H1 (cell line): ENCODE results near the gene TRIM44.

Experiments used
- BRCA1 ChIP-seq: IDR thresholded peaks from 2 replicates; pipeline ENCODE4 v1.6.1; 2012; ENCODE audit warnings: low read depth, low read length, improper control_type of control experiment
- CHD2 ChIP-seq: IDR thresholded peaks from 2 replicates; pipeline ENCODE4 v1.6.1; 2012; ENCODE audit warnings: low read length, improper control_type of control experiment
- EZH2 ChIP-seq: fragments of 200-600 bp; sonication (generic); IDR thresholded peaks from 2 replicates; pipeline ENCODE4 v1.7.1; 2012; ENCODE audit warnings: low read depth, mild to moderate bottlenecking, moderate library complexity, low read length, inconsistent platforms; ENCODE audit not compliant: severe bottlenecking
- KDM5A ChIP-seq: fragments of 200-600 bp; IDR thresholded peaks from 2 replicates; pipeline ENCODE4 v1.7.1; 2012; ENCODE audit warnings: mild to moderate bottlenecking, low read length, inconsistent platforms, mixed read lengths
- MAFK ChIP-seq: IDR thresholded peaks from 2 replicates; pipeline ENCODE4 v1.6.1; 2012; ENCODE audit warnings: low read depth, mild to moderate bottlenecking, improper control_type of control experiment, low read length
- PHF8 ChIP-seq: fragments of 200-600 bp; sonication (generic); conservative IDR thresholded peaks from 2 replicates; pipeline ENCODE4 v1.7.1; 2012; ENCODE audit warnings: low read depth, mild to moderate bottlenecking, inconsistent platforms, low read length, moderate library complexity
- POLR2A ChIP-seq, 2 experiments: IDR thresholded peaks; 1 replicate in 1 of 2; 2 replicates in 1 of 2; pipeline ENCODE4 v1.6.1; 2011; ENCODE audit warnings: low read depth in 2 of 2, low read length in 2 of 2, mild to moderate bottlenecking in 2 of 2; ENCODE audit errors: control extremely low read depth in 1 of 2
- RNF2 ChIP-seq: fragments of 200-900, 300-1000 bp; sonication (generic); IDR thresholded peaks from 2 replicates; pipeline ENCODE4 v1.7.1; 2016; ENCODE audit warnings: borderline replicate concordance, low read depth, mild to moderate bottlenecking, antibody characterized with exemption, low read length; ENCODE audit not compliant: poor library complexity, severe bottlenecking; ENCODE audit errors: missing control alignments
- SIRT6 ChIP-seq: IDR thresholded peaks from one replicate; pipeline ENCODE4 v1.7.1; 2012; ENCODE audit warnings: low read length, inconsistent platforms
- TF ChIP-seq, protein P1 (sequence below), 3 experiments: IDR thresholded peaks; 1 replicate in 2 of 3; 2 replicates in 1 of 3; pipeline versions ENCODE4 v1.5.1 to v1.6.1; 2011; ENCODE audit warnings: low read length in 3 of 3, mild to moderate bottlenecking in 3 of 3, inconsistent platforms in 2 of 3, low read depth in 1 of 3, moderate library complexity in 1 of 3; ENCODE audit not compliant: insufficient read depth in 1 of 3; ENCODE audit errors: control extremely low read depth in 1 of 3

DNA sequence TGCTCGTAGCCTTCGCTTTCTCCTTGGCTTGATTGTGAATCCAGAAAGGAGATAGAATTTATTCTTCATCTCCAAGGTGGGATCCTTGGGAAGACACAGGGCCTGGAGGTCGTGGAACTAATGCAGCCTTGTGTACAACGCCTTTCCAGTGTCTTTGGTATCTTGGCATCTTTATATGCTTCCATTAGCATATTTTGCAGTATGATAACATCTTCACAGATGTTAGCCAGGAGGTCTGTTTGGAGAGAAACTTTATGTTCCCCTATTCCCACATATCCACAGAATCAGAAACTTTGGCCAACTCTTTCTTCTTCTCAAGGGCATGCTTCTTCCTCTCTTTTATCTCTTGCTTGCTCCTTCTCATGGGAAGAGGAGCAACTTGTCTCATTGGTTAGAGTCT lies 101.2 kb downstream of the TRIM44 start:
- TF ChIP-seq CHD2 (no peak), KDM5A (no peak), BRCA1 (no peak), RNF2 (no peak), PHF8 (no peak), SIRT6 (no peak), MAFK (no peak), POLR2A (IDR thresholded peaks at IDR 0.05; ENCODE audit: control extremely low read depth in 1 of 2, low read depth in 2 of 2, low read length in 2 of 2) (no peak), EZH2 (no peak)
- TF ChIP-seq, protein P1, sequence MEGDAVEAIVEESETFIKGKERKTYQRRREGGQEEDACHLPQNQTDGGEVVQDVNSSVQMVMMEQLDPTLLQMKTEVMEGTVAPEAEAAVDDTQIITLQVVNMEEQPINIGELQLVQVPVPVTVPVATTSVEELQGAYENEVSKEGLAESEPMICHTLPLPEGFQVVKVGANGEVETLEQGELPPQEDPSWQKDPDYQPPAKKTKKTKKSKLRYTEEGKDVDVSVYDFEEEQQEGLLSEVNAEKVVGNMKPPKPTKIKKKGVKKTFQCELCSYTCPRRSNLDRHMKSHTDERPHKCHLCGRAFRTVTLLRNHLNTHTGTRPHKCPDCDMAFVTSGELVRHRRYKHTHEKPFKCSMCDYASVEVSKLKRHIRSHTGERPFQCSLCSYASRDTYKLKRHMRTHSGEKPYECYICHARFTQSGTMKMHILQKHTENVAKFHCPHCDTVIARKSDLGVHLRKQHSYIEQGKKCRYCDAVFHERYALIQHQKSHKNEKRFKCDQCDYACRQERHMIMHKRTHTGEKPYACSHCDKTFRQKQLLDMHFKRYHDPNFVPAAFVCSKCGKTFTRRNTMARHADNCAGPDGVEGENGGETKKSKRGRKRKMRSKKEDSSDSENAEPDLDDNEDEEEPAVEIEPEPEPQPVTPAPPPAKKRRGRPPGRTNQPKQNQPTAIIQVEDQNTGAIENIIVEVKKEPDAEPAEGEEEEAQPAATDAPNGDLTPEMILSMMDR (IDR thresholded peaks at IDR 0.05; ENCODE audit: control extremely low read depth in 1 of 3, insufficient read depth in 1 of 3, low read depth in 1 of 3, low read length in 3 of 3) = no peak
